GM23338 (cell line): Measurements from ENCODE around the gene TTC31. TPM values are rescaled to one million over a fixed set of nuclear protein-coding genes. Genes with fewer than 3 reads are reported as not detected.
A peak's percentile ranks its signal among the peaks of the same experiment; 100 is the strongest.

ENCODE experiments used
- ATAC-seq: fragments of 200-7000 bp; cut with Tn5 transposase; 3 replicates; pipeline ENCODE4 v1.9.1; 2020
- DNase-seq: peaks from one replicate; pipeline ENCODE4 v3.0.0-alpha.2; 2015; ENCODE audit warnings: low spot score
- H2AFZ ChIP-seq: fragments of 200-600 bp; sonication (generic); 2 replicates; pipeline ENCODE4 v1.8.0; 2016; ENCODE audit warnings: antibody characterized with exemption, mild to moderate bottlenecking, moderate library complexity
- H3F3A ChIP-seq: fragments of 200-600 bp; sonication (generic); replicated peaks from 2 replicates; pipeline ENCODE4 v1.8.0; 2017; ENCODE audit warnings: antibody characterized with exemption, mixed run types, low read depth
- H3K27ac ChIP-seq: fragments of 200-600 bp; sonication (generic); 2 replicates; pipeline ENCODE4 v1.6.1; 2016; ENCODE audit warnings: low read depth
- H3K27me3 ChIP-seq: fragments of 200-600 bp; sonication (generic); 2 replicates; pipeline ENCODE4 v1.8.0; 2016; ENCODE audit warnings: mild to moderate bottlenecking, mixed run types, moderate library complexity; ENCODE audit not compliant: insufficient read depth
- H3K36me3 ChIP-seq: fragments of 200-600 bp; sonication (generic); 2 replicates; pipeline ENCODE4 v1.8.0; 2016; ENCODE audit warnings: mild to moderate bottlenecking; ENCODE audit not compliant: insufficient read depth
- H3K4me1 ChIP-seq: fragments of 200-600 bp; sonication (generic); 2 replicates; pipeline ENCODE4 v1.8.0; 2016; ENCODE audit warnings: mild to moderate bottlenecking, moderate library complexity; ENCODE audit not compliant: insufficient read depth
- H3K4me2 ChIP-seq: fragments of 200-600 bp; sonication (generic); 2 replicates; pipeline ENCODE4 v1.7.1; 2017; ENCODE audit warnings: mixed run types
- H3K4me3 ChIP-seq: fragments of 200-600 bp; sonication (generic); 2 replicates; pipeline ENCODE4 v1.6.1; 2016; ENCODE audit warnings: mixed run types
- H3K79me2 ChIP-seq: fragments of 200-600 bp; sonication (generic); replicated peaks from 2 replicates; pipeline ENCODE4 v1.8.0; 2017; ENCODE audit warnings: mild to moderate bottlenecking; ENCODE audit not compliant: insufficient read depth
- H3K9me2 ChIP-seq: fragments of 200-600 bp; sonication (generic); 2 replicates; pipeline ENCODE4 v1.8.0; 2017; ENCODE audit not compliant: insufficient read depth
- H4K20me1 ChIP-seq: fragments of 200-600 bp; sonication (generic); replicated peaks from 2 replicates; pipeline ENCODE4 v1.8.0; 2017; ENCODE audit warnings: mild to moderate bottlenecking; ENCODE audit not compliant: insufficient read depth
- H3K27ac Mint-ChIP-seq: 2 replicates; pipeline ENCODE4 v1.8.0; 2020; ENCODE audit warnings: inconsistent platforms, mild to moderate bottlenecking, moderate library complexity, mixed read lengths
- H3K27me3 Mint-ChIP-seq: 3 replicates; pipeline ENCODE4 v1.8.0; 2022; ENCODE audit warnings: low read depth, mild to moderate bottlenecking, moderate library complexity, mixed read lengths, inconsistent platforms; ENCODE audit not compliant: insufficient read depth, poor library complexity
- H3K36me3 Mint-ChIP-seq: 3 replicates; pipeline ENCODE4 v1.8.0; 2021; ENCODE audit warnings: low read depth, mild to moderate bottlenecking, inconsistent platforms, moderate library complexity, mixed read lengths
- H3K4me1 Mint-ChIP-seq: 3 replicates; pipeline ENCODE4 v1.8.0; 2020; ENCODE audit warnings: mild to moderate bottlenecking, inconsistent platforms, mixed read lengths
- H3K4me3 Mint-ChIP-seq: 3 replicates; pipeline ENCODE4 v1.8.0; 2021; ENCODE audit warnings: moderate library complexity, mild to moderate bottlenecking, inconsistent platforms, mixed read lengths
- H3K9me3 Mint-ChIP-seq: 3 replicates; pipeline ENCODE4 v1.8.0; 2020; ENCODE audit warnings: moderate library complexity, mild to moderate bottlenecking, inconsistent platforms, mixed read lengths
- CREB1 ChIP-seq: fragments of 250-450 bp; sonication (Bioruptor Pico); IDR thresholded peaks from 2 replicates; pipeline ENCODE4 v1.5.0; 2020; ENCODE audit warnings: low read depth, mild to moderate bottlenecking, moderate library complexity
- CTCF ChIP-seq, 2 experiments: fragments of 200-600 bp in 1 of 2; sonication (generic) in 1 of 2; conservative IDR thresholded peaks; 2 replicates each; pipeline versions ENCODE4 v1.5.1 to v1.6.1; 2016 to 2017; ENCODE audit warnings: antibody characterized with exemption in 2 of 2, low read depth in 2 of 2, mild to moderate bottlenecking in 2 of 2, moderate library complexity in 1 of 2
- ETS1 ChIP-seq: IDR thresholded peaks from 2 replicates; pipeline ENCODE4 v1.6.1; 2016; ENCODE audit warnings: antibody characterized with exemption
- EZH2 ChIP-seq: fragments of 200-600 bp; sonication (generic); IDR thresholded peaks from one replicate; pipeline ENCODE4 v1.8.0; 2017; ENCODE audit warnings: antibody characterized with exemption, mild to moderate bottlenecking, low read depth; ENCODE audit not compliant: unreplicated experiment
- EZH2phosphoT487 ChIP-seq: fragments of 200-600 bp; sonication (generic); IDR thresholded peaks from one replicate; pipeline ENCODE4 v1.8.1; 2018; ENCODE audit warnings: antibody characterized with exemption; ENCODE audit not compliant: unreplicated experiment
- JUNB ChIP-seq: IDR thresholded peaks from one replicate; pipeline ENCODE4 v1.6.1; 2016; ENCODE audit warnings: antibody characterized with exemption; ENCODE audit not compliant: unreplicated experiment
- POLR2AphosphoS5 ChIP-seq: IDR thresholded peaks from 2 replicates; pipeline ENCODE4 v1.6.1; 2016; ENCODE audit warnings: antibody characterized with exemption, low read depth
- REST ChIP-seq: IDR thresholded peaks from one replicate; pipeline ENCODE4 v1.6.1; 2018; ENCODE audit warnings: antibody characterized with exemption; ENCODE audit not compliant: unreplicated experiment
- STAT1 ChIP-seq: IDR thresholded peaks from one replicate; pipeline ENCODE4 v1.6.1; 2016; ENCODE audit warnings: antibody characterized with exemption; ENCODE audit not compliant: unreplicated experiment
- ZNF114 ChIP-seq: fragments of 250-450 bp; sonication (Bioruptor Pico); IDR thresholded peaks from 2 replicates; pipeline ENCODE4 v1.5.0; 2020; ENCODE audit warnings: mild to moderate bottlenecking, moderate library complexity
- polyA plus RNA-seq: library from polyadenylated mRNA; unstranded; fragments of >200 nt; fragmentation: Nextera tagmentation; extraction: Ambion mirVana; gene quantifications from 2 replicates; pipeline ENCODE4 v1.2.1, GENCODE V29; 2016
- total RNA-seq: library from RNA; depleted of rRNA; stranded (reverse); fragments of >200 nt; shearing (Covaris generic); gene quantifications from 2 replicates; pipeline ENCODE4 v1.2.3, GENCODE V29; 2014

Gene TTC31
- total and polyA plus RNA-seq, 2 experiments from 2014 or later: 15.8 to 29.2 TPM

- 0 out of 2 replicates have a peak, but pooled peaks have one; percentile 53 for TF ChIP-seq ETS1
- TF ChIP-seq CTCF (conservative IDR thresholded peaks at IDR 0.05; ENCODE audit: low read depth in 2 of 2): no peak
- no peak for TF ChIP-seq JUNB
- no peak for TF ChIP-seq STAT1
- TF ChIP-seq REST: no peak
Observed at GRCh38 chr2:74525717-74526648, 43.1 kb downstream of the TTC31 start, which contains the start of gene DQX1 (continued).

GRCh38 chr2:74526649-74527230 lies 43.9 kb downstream of the TTC31 start:
- Histone ChIP-seq H3K79me2 (peaks cover 18% of the 10 kb centered on the region), H3K4me3 (no peak overlapping the region), H3K27ac (no peak overlapping the region), H3K9me2 (no peaks in the 10 kb centered on the region), H3F3A (0 out of 2 replicates have a peak, but pooled peaks cover 12% of the 10 kb centered on the region), H3K36me3 (peaks cover 11% of the 10 kb centered on the region), H4K20me1 (peaks cover 9% of the 10 kb centered on the region; the same call in 1 of the 2 replicates), H2AFZ (no peak overlapping the region), H3K4me1 (peaks cover 7% of the 10 kb centered on the region; the same call in 1 of the 2 replicates), H3K27me3 (peaks cover 16% of the 10 kb centered on the region; the same call in 1 of the 2 replicates), H3K4me2 (no peak overlapping the region)
- Mint-ChIP-seq H3K9me3 (no peaks in the 10 kb centered on the region), H3K4me3 (peak overlapping the region; percentile 50; the same call in 1 of the 3 replicates), H3K4me1 (peaks cover 19% of the 10 kb centered on the region), H3K27me3 (peaks cover 29% of the 10 kb centered on the region), H3K36me3 (peaks cover 37% of the 10 kb centered on the region), H3K27ac (no peak overlapping the region)
- ATAC-seq (no peak), DNase-seq (no peak)
- TF ChIP-seq POLR2AphosphoS5: no peak
- TF ChIP-seq ZNF114 (CRISPR knock-in tag): no peak
- TF ChIP-seq CTCF (conservative IDR thresholded peaks at IDR 0.05; ENCODE audit: low read depth in 2 of 2): no peak
- no peak for TF ChIP-seq EZH2phosphoT487
- TF ChIP-seq REST: no peak
- no peak for TF ChIP-seq EZH2
- TF ChIP-seq JUNB: no peak
- TF ChIP-seq CREB1: no peak
